Spleen (tissue), 7 donors: ENCODE measurements around the gene CFAP43.

Experiments
- POLR2A ChIP-seq, 3 donors: fragments of 450-650 bp; IDR thresholded peaks; one replicate each; pipeline ENCODE4 v1.5.1; 2017; ENCODE audit warnings: antibody characterized with exemption in 3 of 3, mild to moderate bottlenecking in 1 of 3
- TF ChIP-seq, protein P1 (sequence below), 11 experiments: fragments of 200-600 bp in 7 of 11; fragments of 450-650 bp in 4 of 11; sonication (generic) in 4 of 11; IDR thresholded peaks in 8 of 11; conservative IDR thresholded peaks in 3 of 11; 1 replicate in 7 of 11; 2 replicates in 4 of 11; pipeline versions ENCODE4 v1.4.0 to v1.8.0; 2016 to 2021; ENCODE audit warnings: antibody characterized with exemption in 11 of 11, inconsistent platforms in 4 of 11, mild to moderate bottlenecking in 1 of 11
- donor health status: DM: no; HTN: no; CAD: no; lungs with moderate emphysema.
- donor health status: DM: no; HTN: no; CAD: no.
- donor health status: DM: no; HTN: no; CAD: no.

DNA sequence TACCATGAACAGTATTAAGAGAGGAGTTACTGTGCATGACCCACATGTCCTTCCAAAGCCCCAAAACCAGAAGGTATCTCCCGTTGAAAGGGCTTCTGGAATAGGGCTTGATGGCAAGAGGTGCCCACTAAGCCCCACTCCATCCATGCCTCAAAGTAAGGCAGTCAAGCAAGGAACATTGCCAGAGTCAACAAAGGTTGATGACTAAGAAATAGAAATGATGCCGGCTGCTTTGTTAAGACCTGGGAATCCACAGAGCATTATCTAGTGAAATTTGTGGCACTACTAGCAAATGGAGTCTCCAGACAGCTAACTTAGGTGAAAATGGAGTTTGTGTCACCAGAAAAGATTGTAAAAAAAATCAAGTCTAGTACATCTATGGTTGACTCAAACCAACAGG lies 104.0 kb downstream of the CFAP43 start:
- no peak for TF ChIP-seq POLR2A (IDR thresholded peaks at IDR 0.05)
- TF ChIP-seq, protein P1, sequence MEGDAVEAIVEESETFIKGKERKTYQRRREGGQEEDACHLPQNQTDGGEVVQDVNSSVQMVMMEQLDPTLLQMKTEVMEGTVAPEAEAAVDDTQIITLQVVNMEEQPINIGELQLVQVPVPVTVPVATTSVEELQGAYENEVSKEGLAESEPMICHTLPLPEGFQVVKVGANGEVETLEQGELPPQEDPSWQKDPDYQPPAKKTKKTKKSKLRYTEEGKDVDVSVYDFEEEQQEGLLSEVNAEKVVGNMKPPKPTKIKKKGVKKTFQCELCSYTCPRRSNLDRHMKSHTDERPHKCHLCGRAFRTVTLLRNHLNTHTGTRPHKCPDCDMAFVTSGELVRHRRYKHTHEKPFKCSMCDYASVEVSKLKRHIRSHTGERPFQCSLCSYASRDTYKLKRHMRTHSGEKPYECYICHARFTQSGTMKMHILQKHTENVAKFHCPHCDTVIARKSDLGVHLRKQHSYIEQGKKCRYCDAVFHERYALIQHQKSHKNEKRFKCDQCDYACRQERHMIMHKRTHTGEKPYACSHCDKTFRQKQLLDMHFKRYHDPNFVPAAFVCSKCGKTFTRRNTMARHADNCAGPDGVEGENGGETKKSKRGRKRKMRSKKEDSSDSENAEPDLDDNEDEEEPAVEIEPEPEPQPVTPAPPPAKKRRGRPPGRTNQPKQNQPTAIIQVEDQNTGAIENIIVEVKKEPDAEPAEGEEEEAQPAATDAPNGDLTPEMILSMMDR (IDR thresholded peaks at IDR 0.05 in 8 of 11, conservative IDR thresholded peaks at IDR 0.05 in 3 of 11), result no peak
